GM23248 (cell line): ENCODE measurements around the gene GOSR1.

Source experiments
- EZH2 ChIP-seq: fragments of 200-600 bp; sonication (generic); IDR thresholded peaks from 2 replicates; pipeline ENCODE4 v1.6.1; 2018; ENCODE audit warnings: antibody characterized with exemption, mild to moderate bottlenecking; ENCODE audit not compliant: insufficient read depth, poor library complexity, severe bottlenecking
- EZH2phosphoT487 ChIP-seq: fragments of 200-600 bp; sonication (generic); IDR thresholded peaks from 2 replicates; pipeline ENCODE4 v1.6.1; 2018; ENCODE audit warnings: antibody characterized with exemption, moderate library complexity, mild to moderate bottlenecking, low read depth; ENCODE audit not compliant: insufficient read depth

- TF ChIP-seq EZH2 (no peak), EZH2phosphoT487 (no peak)
These were observed 90.3 kb downstream of the GOSR1 start for GRCh38 chr17:30567231-30568116.
